SK-N-SH treated with all-trans-retinoic acid at 6 μM for 48 hours (cell line): ENCODE data around the gene ZBTB5.

Source experiments
- ARNTL ChIP-seq: fragments of 450-650 bp; formaldehyde crosslinking; IDR thresholded peaks from 2 replicates; pipeline ENCODE4 v1.5.0; 2020; ENCODE audit warnings: low read depth, mild to moderate bottlenecking, moderate library complexity, borderline replicate concordance
- SNAI2 ChIP-seq: fragments of 250-450 bp; sonication (Bioruptor Pico); IDR thresholded peaks from 2 replicates; pipeline ENCODE4 v1.5.0; 2020; ENCODE audit warnings: mild to moderate bottlenecking, moderate library complexity
- TOX ChIP-seq: fragments of 250-450 bp; sonication (Bioruptor Pico); IDR thresholded peaks from 2 replicates; pipeline ENCODE4 v1.8.0; 2021; ENCODE audit warnings: mild to moderate bottlenecking, moderate library complexity, borderline replicate concordance
- ZFP30 ChIP-seq: fragments of 450-650 bp; formaldehyde crosslinking; IDR thresholded peaks from 2 replicates; pipeline ENCODE4 v1.5.0; 2022; ENCODE audit warnings: mild to moderate bottlenecking, moderate library complexity
- ZNF565 ChIP-seq: fragments of 450-650 bp; formaldehyde crosslinking; conservative IDR thresholded peaks from 2 replicates; pipeline ENCODE4 v1.5.0; 2020; ENCODE audit warnings: low read depth, mild to moderate bottlenecking, moderate library complexity

DNA sequence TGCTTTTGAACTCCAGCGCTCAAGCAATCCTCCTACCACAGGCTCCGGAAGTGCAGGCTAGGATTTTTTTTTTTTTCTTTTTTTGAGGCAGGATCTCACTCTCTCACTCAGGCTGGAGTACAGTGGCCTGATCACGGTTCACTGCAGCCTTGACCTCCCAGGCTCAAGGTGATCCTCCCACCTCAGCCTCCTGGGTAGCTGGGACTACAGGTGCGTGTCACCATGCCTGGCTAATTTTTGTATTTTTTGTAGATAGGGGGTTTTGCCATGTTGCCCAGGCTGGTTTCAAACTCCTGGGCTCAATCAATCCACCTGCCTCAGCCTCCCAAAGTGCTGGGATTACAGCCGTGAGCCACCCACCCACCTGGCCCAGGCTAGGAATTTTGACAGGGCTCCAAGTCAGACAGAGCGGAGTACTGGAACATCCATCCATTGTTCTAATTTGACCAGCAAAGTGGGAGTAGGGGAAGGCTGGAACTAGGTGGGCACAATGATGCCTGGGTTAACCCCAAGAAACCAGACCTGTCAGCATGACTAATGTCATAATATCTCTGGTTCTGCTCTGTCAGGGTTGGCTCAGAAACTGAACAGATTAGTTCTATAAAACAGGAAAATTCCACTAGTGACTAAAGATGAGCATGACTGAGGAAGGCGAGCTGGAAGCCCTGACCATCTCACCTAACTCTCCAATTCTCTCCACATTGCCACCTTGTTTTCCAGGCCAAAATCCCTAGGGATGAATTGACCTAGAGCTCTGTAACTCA, 9.2 kb downstream of the ZBTB5 start:
- TF ChIP-seq SNAI2 (no peak), ZFP30 (no peak), TOX (CRISPR knock-in tag) (no peak), ARNTL (CRISPR knock-in tag) (no peak), ZNF565 (CRISPR knock-in tag) (no peak)
